BJ (cell line): Measurements from ENCODE around the gene ONECUT3. TPM values are rescaled to one million over a fixed set of nuclear protein-coding genes. Genes with fewer than 3 reads are reported as not detected.

Experiments used
- CTCF ChIA-PET: fragments of 350-600 bp; formaldehyde crosslinking; extraction: SDS; loops from one replicate; lab custom pipeline; 2021; ENCODE audit warnings: antibody characterized with exemption, inconsistent platforms; lab: Yijun Ruan, JAX
- POLR2A ChIA-PET: fragments of 300-600 bp; sonication (Branson Sonifier 250); formaldehyde crosslinking; extraction: SDS; loops from one replicate; lab custom pipeline; 2021; ENCODE audit warnings: antibody characterized with exemption; lab: Charles Lee
- DNase-seq: peaks from one replicate; pipeline ENCODE4 v3.0.0-alpha.2; 2011; ENCODE audit warnings: low read depth
- H3K27me3 ChIP-seq: 2 replicates; pipeline ENCODE4 v1.6.0; 2011; ENCODE audit warnings: low read length; ENCODE audit not compliant: control insufficient read depth, insufficient read depth
- H3K36me3 ChIP-seq: 2 replicates; pipeline ENCODE4 v1.5.1; 2011; ENCODE audit warnings: low read length; ENCODE audit not compliant: control insufficient read depth, insufficient read depth
- H3K4me3 ChIP-seq: 2 replicates; pipeline ENCODE4 v1.5.1; 2011; ENCODE audit warnings: low read depth, mild to moderate bottlenecking, control low read depth, low read length
- CTCF ChIP-seq: IDR thresholded peaks from 2 replicates; pipeline ENCODE4 v1.5.1; 2011; ENCODE audit warnings: low read depth, mild to moderate bottlenecking, control low read depth, inconsistent platforms, low read length, moderate library complexity; ENCODE audit not compliant: insufficient read depth
- polyA plus RNA-seq: library from polyadenylated mRNA; depleted of rRNA; stranded (reverse); fragments of >200 nt; gene quantifications from 2 replicates; pipeline ENCODE4 v1.2.3, GENCODE V29; 2011

The ONECUT3 gene
- polyA plus RNA-seq, 1 experiment, result not detected

DNA sequence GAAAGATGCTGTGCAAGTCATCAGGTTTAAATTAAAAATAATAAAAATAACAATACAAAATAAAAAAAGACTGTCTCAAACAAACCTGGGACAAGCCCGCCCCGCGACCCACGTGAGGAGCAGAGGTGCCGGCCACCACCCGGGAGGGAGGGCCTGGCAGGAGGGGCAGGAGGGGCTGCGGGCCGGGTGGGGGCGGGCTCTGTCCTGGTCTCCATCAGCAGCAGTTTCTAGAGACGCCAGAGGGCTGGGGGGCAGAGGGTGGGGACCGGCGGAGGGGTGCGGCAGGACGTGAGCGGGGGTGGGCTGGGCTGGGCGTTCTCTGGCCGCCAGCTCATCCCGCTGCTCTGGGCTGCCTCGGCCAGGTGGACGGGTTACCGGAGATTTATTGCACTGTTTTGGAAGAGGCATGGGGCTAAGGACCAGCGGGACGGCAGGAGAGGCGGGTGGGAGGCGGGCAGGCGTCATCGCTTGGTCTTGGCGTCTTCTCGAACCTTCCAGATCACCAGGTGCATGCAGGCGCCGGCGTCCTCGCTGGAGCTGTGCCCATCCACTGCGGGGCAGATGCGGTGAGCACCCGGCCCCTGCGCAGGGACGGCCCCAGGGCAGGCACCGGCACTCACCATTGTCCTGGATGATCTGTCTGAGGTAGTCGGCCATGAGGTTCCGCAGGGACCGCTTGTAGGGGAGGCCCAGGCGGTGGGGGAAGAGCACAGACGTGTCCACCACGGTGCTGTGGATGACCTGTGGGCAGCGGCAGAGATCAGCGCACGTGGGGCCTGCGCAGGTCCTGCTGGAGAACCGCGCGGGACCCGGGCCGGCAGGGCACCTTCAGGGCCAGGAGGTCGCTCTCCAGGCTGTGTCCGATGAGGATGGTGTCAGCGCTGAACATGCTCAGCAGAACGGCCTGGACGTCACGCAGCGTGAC is 62.6 kb downstream of the ONECUT3 start:
- H3K27me3 ChIP-seq, result no peaks in the 10 kb centered on the region
- CTCF ChIA-PET, result interaction anchor here (0.8 to 2.3 kb wide), 3 partner anchors 10 to 144 kb away, joined by 3 to 8 read pairs (median 4); no protein-coding TSS in a partner anchor
- TF ChIP-seq CTCF, result no peak
- DNase-seq, result no peak
- H3K36me3 ChIP-seq, result peaks cover 39% of the 10 kb centered on the region
- no peak overlapping the region for H3K4me3 ChIP-seq
- POLR2A ChIA-PET, result no interaction called here

DNA sequence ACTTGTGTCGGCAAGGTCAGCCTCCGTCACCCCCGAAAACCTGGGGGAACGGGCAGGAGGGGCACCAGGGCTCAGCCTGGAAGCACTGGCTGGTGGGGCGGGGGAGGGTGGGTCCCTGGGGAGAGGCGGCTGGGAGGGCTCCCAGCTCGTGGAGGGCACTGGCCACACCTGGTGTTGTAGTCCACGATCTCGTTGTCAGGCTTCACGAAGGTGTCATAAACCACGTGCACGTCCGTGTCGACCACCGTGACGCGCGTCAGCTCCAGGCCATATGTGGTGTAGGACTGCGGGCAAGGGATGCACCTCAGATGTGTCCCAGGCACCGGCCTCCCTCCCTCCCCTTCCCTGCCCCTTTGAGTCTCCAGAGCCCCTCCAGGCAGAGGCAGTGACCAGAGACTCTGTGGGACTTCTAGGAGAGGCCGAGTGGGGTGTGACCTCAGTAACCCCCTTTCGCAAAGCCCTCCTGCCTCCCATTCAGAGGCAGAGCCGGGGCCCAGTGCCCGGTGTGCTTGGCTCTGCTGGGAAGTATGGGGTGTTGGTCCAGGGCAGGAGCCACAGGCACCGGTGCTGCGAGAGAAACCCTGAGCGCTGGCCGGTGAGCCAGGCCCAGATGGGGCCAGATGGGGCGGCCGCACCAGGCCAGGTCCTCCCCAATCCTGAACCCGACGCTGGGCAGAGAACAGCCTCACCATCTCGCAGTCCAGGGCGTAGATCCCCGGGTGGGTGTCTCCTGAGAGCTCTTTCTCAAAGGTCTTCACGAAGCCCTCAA is 63.4 kb downstream of the ONECUT3 start:
- TF ChIP-seq CTCF, result no peak
- ChIA-PET CTCF (interaction anchor here (0.8 to 2.3 kb wide), 4 partner anchors 9 to 145 kb away, joined by 3 to 9 read pairs (median 6); no protein-coding TSS in a partner anchor), POLR2A (no interaction called here)
- Histone ChIP-seq H3K36me3 (peaks cover 45% of the 10 kb centered on the region), H3K27me3 (no peaks in the 10 kb centered on the region), H3K4me3 (no peak overlapping the region)
- no peak for DNase-seq

DNA sequence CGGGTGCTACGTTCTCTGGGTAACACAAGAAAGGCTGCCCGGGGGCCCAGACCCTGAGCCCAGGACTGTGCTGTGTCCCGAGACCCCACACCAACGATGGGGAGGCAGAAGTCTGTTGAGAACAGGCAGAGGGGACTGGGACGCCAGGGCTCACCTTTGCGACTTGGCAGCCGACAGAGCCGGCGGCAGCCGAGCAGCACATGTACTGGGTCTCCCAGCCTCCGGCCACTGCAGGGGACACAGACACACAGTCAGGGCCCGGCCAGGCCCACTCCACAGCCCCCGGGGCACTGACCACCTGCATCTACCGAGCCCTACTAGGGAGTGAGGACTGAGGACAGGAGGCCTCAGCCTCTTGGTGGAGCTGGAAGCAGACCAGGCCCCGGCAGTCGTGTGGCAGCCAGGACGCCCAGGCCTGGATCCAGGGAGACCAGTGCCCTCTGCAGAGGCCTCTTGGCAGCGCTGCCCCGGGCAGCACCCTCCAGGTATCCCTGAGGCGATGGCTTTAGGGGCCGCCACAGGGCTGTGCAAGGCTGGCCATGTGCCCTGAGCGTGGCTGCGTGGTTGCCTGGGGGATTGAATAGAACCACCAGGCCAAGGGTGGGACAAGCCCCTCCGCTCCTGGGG is 64.4 kb downstream of the ONECUT3 start:
- DNase-seq, result no peak
- Histone ChIP-seq H3K27me3 (no peaks in the 10 kb centered on the region), H3K4me3 (no peak overlapping the region), H3K36me3 (peaks cover 52% of the 10 kb centered on the region)
- ChIA-PET CTCF (interaction anchor here (1.1 to 1.9 kb wide), 3 partner anchors 8 to 146 kb away, joined by 3 to 9 read pairs (median 4); no protein-coding TSS in a partner anchor), POLR2A (no interaction called here)
- no peak for TF ChIP-seq CTCF

DNA sequence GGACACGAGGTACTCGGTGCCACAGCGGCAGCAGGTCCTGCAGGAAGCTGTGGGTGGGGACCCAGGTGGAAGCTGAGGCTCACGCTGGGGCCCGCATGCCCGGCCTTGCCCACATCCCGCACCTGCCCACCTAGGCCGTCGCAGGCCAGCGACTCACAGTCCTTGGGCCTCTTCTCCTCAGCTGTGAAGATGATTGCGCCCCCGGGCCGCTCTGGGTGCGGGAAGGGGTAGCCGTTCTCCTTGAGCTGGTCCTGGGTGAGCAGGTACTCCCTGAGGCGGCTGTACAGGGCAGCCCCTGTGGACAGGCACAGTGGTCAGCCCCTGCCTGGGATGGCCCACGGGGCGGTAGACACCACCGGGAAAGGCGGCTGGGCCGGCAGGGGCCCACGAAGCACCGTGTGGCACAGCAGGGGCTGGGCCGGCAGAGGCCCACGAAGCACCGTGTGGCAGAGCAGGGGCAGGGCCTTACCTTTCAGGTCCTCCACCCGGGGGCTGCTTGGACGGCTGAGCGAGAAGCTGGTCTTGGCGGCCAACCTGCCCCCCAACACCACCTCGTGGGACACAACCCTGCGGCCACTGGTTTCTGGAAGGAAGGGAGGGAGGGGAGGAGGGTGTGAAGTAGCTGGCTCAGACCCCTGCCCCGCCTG is 65.4 kb downstream of the ONECUT3 start:
- POLR2A ChIA-PET, result no interaction called here
- no peak for DNase-seq
- no peak overlapping the region for H3K4me3 ChIP-seq
- TF ChIP-seq CTCF, result no peak
- H3K36me3 ChIP-seq, result peaks cover 58% of the 10 kb centered on the region
- CTCF ChIA-PET, result interaction anchor here (0.6 to 1.9 kb wide), 4 partner anchors 7 to 35 kb away, joined by 3 to 9 read pairs (median 6); no protein-coding TSS in a partner anchor
- H3K27me3 ChIP-seq, result no peaks in the 10 kb centered on the region
